ENCODE data around the gene NT5C3A. TPM values are rescaled to one million over a fixed set of nuclear protein-coding genes. Genes with fewer than 3 reads are reported as not detected.
A peak's percentile ranks its signal among the peaks of the same experiment; 100 is the strongest.
"Not testable (repeated sequence)": the region's sequence is repeated elsewhere in the genome, so short reads cannot be mapped to it uniquely, and the experiment has no call there.

Gene NT5C3A
- total RNA-seq, 2 experiments from 2014 or later, result 34.2 to 37.7 TPM

DNA sequence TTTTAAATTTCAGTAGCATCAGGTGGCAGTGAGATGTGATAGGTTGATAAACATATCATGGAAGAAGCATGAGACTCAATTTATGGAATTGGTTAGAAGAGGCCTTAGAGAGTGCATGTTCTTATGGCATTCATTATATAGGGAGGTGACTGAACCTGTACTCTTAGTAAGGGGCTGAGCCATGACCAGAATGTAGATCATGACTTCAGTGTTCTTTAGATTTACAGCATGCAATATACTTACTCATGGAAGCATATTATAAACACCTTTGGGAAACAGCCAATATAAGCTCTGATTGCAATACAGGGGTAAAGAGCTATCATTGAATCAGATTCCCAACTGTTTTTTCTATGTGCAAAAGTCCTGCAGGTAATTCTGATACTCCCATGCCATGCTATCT, 50.2 kb downstream of the NT5C3A start:
- H3K4me1 Mint-ChIP-seq (ENCODE audit: low read depth), result no peaks in the 10 kb centered on the region
- no peaks in the 10 kb centered on the region for H3K27me3 Mint-ChIP-seq
- no peak overlapping the region for H3K4me3 Mint-ChIP-seq
- H3K9me3 Mint-ChIP-seq, result no peaks in the 10 kb centered on the region
- intact Hi-C loops (cut with micrococcal nuclease), result no loop called here
- CTCF ChIA-PET, result interaction anchor here (0.8 to 2.6 kb wide), 5 partner anchors 48 to 166 kb away, joined by 3 to 5 read pairs (median 3); no protein-coding TSS in a partner anchor
- H3K27ac Mint-ChIP-seq, result no peak overlapping the region
- ATAC-seq, result no peak
- DNase-seq, result no peak
- peaks cover 43% of the 10 kb centered on the region for H3K36me3 Mint-ChIP-seq (ENCODE audit: low read depth)
- POLR2A ChIA-PET, result no interaction called here
- TF ChIP-seq, protein P1, sequence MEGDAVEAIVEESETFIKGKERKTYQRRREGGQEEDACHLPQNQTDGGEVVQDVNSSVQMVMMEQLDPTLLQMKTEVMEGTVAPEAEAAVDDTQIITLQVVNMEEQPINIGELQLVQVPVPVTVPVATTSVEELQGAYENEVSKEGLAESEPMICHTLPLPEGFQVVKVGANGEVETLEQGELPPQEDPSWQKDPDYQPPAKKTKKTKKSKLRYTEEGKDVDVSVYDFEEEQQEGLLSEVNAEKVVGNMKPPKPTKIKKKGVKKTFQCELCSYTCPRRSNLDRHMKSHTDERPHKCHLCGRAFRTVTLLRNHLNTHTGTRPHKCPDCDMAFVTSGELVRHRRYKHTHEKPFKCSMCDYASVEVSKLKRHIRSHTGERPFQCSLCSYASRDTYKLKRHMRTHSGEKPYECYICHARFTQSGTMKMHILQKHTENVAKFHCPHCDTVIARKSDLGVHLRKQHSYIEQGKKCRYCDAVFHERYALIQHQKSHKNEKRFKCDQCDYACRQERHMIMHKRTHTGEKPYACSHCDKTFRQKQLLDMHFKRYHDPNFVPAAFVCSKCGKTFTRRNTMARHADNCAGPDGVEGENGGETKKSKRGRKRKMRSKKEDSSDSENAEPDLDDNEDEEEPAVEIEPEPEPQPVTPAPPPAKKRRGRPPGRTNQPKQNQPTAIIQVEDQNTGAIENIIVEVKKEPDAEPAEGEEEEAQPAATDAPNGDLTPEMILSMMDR (IDR thresholded peaks at IDR 0.05), result no peak

DNA sequence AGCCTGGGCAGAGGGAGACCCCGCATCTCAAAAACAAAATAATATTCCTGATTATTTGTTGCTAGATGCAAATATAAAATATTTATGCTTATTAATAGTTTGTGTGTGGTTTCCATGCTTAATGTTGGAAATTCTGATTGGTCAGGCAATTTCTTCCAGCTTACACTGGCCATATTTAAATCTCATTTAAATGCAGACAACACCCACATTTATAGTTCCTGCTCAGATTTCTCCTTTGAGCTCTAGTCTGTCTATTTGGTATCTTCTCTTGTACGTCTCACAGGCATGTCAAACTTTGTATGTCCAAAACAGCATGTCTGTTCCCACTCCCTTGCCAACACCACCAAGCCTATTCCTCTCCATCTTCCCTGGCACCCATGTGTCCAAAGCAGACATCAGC, 52.8 kb downstream of the NT5C3A start:
- no peak overlapping the region for H3K4me3 Mint-ChIP-seq
- no peak for ATAC-seq

DNA sequence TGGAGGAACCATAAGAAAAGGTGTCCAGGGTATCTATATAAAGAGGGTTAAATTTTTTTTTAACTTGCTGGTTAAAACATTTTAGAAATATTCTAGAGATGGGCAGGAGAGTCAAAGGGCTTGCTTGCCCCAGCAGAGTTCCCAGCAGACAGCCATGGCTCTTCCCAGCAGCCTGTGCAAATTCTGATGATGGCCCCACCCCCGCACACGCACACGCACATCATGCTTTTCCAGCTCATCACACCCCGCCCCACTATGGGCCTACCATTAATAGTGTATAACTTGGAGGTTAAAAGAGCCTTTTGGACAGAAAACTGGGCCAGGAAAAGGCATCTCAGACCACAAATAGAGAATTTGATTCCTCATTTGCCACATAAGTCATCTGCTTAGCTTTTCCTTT, 56.9 kb downstream of the NT5C3A start:
- DNase-seq; ATAC-seq; H3K4me1 Mint-ChIP-seq (ENCODE audit: low read depth); intact Hi-C loops (cut with micrococcal nuclease); H3K9me3 Mint-ChIP-seq; H3K27ac Mint-ChIP-seq; POLR2A ChIA-PET; CTCF ChIA-PET; H3K4me3 Mint-ChIP-seq; H3K27me3 Mint-ChIP-seq; H3K36me3 Mint-ChIP-seq (ENCODE audit: low read depth): not testable (repeated sequence)

More for the DNA sequence above, 52.8 kb downstream of the NT5C3A start:
- no peak for DNase-seq
- intact Hi-C loops (cut with micrococcal nuclease), result no loop called here
- Mint-ChIP-seq H3K4me1 (ENCODE audit: low read depth) (no peaks in the 10 kb centered on the region), H3K36me3 (ENCODE audit: low read depth) (peaks cover 31% of the 10 kb centered on the region), H3K9me3 (no peaks in the 10 kb centered on the region), H3K27ac (no peak overlapping the region), H3K27me3 (no peaks in the 10 kb centered on the region)
- TF ChIP-seq, protein P1 (IDR thresholded peaks at IDR 0.05), result no peak
- ChIA-PET CTCF (interaction anchor here (1.6 kb wide), 1 partner anchor 66 kb away, joined by 3 read pairs; no protein-coding TSS in a partner anchor), POLR2A (interaction anchor here (1.1 kb wide), 1 partner anchor 52 kb away, joined by 3 read pairs; no protein-coding TSS in a partner anchor)

DNA sequence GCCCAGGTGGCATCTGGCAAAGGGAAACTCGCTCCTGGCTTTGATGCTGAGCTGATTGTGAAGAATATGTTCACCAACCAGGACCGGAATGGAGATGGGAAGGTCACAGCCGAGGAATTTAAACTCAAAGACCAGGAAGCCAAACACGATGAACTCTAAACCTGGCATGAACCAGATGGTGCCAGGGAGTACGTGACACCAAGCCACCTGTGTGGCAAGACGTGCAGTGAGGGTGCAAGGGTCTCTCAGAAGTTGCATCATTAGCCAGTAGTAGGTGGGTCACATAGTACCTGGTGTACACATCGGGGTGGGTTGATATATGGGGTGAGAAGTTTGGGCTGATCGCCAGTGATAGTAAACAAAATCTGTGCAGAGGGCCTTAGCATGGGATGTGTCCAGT, 57.4 kb downstream of the NT5C3A start:
- ATAC-seq; DNase-seq; CTCF ChIA-PET; POLR2A ChIA-PET; intact Hi-C loops (cut with micrococcal nuclease); H3K27me3 Mint-ChIP-seq; H3K4me1 Mint-ChIP-seq (ENCODE audit: low read depth); H3K27ac Mint-ChIP-seq; H3K9me3 Mint-ChIP-seq; H3K36me3 Mint-ChIP-seq (ENCODE audit: low read depth); H3K4me3 Mint-ChIP-seq: not testable (repeated sequence)

DNA sequence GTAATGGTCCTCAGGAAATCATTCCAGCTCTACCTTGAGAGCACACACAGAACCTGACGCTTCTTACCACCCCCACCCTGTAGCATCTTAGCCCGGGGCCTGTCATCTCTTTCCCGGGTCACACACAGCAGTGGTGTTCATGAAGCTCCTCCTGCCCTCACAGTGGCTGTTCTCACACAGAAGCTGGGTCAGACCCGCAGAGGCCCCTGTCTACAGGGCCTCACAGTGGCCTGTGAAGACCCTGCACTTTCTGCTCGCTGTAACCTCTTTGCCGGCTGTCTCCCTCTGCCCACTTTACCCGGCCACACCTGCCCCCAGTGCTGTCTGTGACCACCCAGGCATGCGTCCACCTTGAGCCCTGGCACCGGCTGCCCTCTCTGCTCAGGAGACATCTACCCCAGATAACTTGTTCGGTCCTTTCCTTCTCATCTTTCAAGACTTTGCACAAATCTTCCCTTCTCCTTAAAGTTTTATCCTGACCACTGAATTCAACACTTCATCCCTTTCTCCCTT, 58.4 kb downstream of the NT5C3A start:
- H3K27me3 Mint-ChIP-seq; H3K9me3 Mint-ChIP-seq; ATAC-seq; POLR2A ChIA-PET; H3K36me3 Mint-ChIP-seq (ENCODE audit: low read depth); H3K4me1 Mint-ChIP-seq (ENCODE audit: low read depth); CTCF ChIA-PET; DNase-seq; H3K4me3 Mint-ChIP-seq; H3K27ac Mint-ChIP-seq; intact Hi-C loops (cut with micrococcal nuclease): not testable (repeated sequence)

DNA sequence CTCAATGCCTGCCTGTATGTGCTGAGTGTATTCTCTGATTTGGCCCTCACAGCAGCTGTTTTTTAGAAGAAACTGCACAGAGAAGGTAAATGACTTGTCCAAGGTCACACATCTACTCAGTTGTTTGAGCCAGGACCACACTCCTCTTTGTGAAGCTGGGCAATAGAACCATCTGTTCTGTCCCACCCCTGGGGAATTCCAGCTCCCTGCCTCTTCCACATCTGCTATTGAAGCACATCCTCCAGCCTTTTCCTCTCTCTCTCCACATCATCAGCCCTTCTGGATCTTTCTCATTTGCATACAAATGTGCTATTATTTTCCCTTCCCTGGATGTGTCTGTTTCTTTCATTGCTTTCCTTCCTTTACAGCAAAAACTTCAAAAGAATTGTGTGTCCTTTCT, 59.5 kb downstream of the NT5C3A start:
- intact Hi-C loops (cut with micrococcal nuclease); H3K9me3 Mint-ChIP-seq; ATAC-seq; H3K27ac Mint-ChIP-seq; H3K4me1 Mint-ChIP-seq (ENCODE audit: low read depth); POLR2A ChIA-PET; CTCF ChIA-PET; H3K4me3 Mint-ChIP-seq; DNase-seq; H3K36me3 Mint-ChIP-seq (ENCODE audit: low read depth): not testable (repeated sequence)
- peaks cover 16% of the 10 kb centered on the region for H3K27me3 Mint-ChIP-seq

DNA sequence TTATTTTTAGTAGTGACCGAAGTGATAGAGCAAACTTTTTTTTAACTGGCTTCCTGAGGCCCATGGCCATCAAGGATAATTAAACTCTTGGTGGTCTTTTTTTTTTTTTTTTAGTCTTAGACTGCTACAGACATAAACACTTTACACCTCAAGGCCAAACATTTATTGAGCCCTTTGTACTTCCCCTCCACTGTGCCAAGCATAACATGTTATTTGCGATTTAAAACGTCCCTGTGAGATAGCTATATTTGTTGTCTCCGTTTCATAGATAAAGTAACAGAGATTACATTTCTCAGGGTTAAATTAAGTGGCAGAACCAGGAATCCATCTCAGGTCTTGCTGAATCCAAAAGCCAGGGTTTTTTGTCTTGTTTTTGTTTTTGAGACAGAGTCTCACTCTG, 63.2 kb downstream of the NT5C3A start:
- peaks cover 23% of the 10 kb centered on the region for H3K27me3 Mint-ChIP-seq
- DNase-seq; ATAC-seq; intact Hi-C loops (cut with micrococcal nuclease); H3K36me3 Mint-ChIP-seq (ENCODE audit: low read depth); H3K4me1 Mint-ChIP-seq (ENCODE audit: low read depth); CTCF ChIA-PET; H3K27ac Mint-ChIP-seq; H3K4me3 Mint-ChIP-seq; POLR2A ChIA-PET; H3K9me3 Mint-ChIP-seq: not testable (repeated sequence)

DNA sequence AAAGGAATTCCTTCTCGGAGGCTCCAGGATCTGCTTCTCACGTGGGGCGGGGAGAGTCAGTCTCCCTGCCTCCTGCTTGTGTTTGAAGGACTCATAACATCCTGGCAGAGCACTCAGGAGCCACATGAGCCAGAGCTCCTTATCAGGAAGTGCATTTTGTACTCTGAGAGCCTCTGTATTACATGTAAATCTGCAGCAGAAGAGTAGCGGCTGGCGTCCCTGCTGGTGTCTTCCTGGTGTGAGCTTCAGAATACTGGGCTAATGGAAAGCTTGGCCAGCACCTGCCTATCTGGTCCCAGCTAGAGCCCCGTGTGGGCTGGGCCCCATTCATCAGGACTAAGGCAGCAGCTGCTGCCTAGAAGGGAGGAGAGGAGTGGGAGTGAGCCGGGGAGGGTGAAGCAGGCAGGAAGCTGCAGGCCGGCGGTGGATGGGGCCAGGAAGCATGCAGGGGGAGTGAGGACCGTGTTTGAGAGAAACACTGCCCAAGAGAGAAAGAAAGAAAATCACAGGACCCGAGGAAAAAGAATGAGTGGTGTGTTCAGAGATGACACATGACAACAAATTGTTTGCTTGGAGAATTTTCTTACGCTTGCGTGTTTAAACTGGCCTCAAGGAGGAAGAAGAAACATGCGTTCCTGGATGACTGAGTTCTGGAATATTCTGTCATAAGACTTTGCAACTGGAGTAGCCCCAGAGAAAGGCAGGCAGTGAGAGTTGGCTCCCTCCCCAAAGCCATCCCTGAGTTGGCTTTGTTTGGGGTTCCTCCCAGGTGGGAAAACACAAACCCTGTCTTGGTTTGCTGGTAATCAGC, 64.0 kb downstream of the NT5C3A start:
- POLR2A ChIA-PET; H3K36me3 Mint-ChIP-seq (ENCODE audit: low read depth); CTCF ChIA-PET; H3K4me3 Mint-ChIP-seq; H3K27ac Mint-ChIP-seq; intact Hi-C loops (cut with micrococcal nuclease); H3K4me1 Mint-ChIP-seq (ENCODE audit: low read depth); DNase-seq; H3K9me3 Mint-ChIP-seq: not testable (repeated sequence)
- peaks cover 27% of the 10 kb centered on the region for H3K27me3 Mint-ChIP-seq
- ATAC-seq, result peak; percentile 53

DNA sequence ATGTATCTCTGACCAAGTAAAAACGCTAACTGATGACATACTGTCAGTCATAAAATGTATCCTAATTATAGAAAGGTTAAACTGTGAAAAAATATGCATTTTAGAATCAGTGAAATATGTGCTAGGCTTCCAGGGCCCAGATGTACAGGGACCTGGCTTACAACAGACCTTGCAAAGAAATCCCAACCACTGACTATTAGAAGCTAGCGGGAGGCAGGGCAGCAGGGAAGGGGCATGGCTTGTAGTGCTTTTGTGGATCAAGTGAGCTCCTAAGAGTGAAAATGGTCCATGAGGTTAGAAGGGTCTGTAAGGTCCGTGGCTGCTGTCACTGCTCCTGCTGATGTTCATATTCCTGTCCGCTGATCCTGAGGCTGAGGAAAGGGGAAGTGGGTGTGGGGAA, 64.6 kb downstream of the NT5C3A start:
- H3K4me3 Mint-ChIP-seq; DNase-seq; H3K9me3 Mint-ChIP-seq; H3K36me3 Mint-ChIP-seq (ENCODE audit: low read depth); H3K27ac Mint-ChIP-seq; ATAC-seq; H3K4me1 Mint-ChIP-seq (ENCODE audit: low read depth); POLR2A ChIA-PET; intact Hi-C loops (cut with micrococcal nuclease); CTCF ChIA-PET: not testable (repeated sequence)
- peaks cover 29% of the 10 kb centered on the region for H3K27me3 Mint-ChIP-seq

DNA sequence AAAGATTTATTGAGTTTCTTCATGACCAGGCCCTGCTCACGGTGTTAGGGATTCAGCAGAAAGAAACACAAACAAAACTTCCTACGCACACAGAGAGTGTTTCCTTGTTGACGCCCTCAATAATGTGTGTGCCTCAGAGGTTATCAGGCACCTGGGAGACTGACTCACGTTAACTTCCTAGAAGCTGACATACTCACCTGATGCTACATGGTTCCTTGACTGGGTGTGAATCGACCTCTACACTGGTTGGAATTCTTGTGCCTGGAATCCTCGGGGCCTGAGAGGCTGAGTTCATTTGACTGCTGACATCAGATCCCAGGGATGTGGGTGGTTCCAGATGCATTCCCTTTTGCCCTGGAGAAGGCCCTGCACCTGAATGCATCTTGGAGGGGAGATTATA, 69.8 kb downstream of the NT5C3A start:
- Mint-ChIP-seq H3K27me3 (peaks cover 35% of the 10 kb centered on the region), H3K4me1 (ENCODE audit: low read depth) (peaks cover 28% of the 10 kb centered on the region)
- H3K9me3 Mint-ChIP-seq; H3K27ac Mint-ChIP-seq; intact Hi-C loops (cut with micrococcal nuclease); POLR2A ChIA-PET; H3K4me3 Mint-ChIP-seq; CTCF ChIA-PET; H3K36me3 Mint-ChIP-seq (ENCODE audit: low read depth): not testable (repeated sequence)
- ATAC-seq, result peak; percentile 74
- peak; percentile 27 for DNase-seq

All from activated CD8-positive, alpha-beta T cell treated with anti-CD3 and anti-CD28 coated beads for 36 hours (primary cell).